Measurements from ENCODE around the gene GLOD5.

DNA sequence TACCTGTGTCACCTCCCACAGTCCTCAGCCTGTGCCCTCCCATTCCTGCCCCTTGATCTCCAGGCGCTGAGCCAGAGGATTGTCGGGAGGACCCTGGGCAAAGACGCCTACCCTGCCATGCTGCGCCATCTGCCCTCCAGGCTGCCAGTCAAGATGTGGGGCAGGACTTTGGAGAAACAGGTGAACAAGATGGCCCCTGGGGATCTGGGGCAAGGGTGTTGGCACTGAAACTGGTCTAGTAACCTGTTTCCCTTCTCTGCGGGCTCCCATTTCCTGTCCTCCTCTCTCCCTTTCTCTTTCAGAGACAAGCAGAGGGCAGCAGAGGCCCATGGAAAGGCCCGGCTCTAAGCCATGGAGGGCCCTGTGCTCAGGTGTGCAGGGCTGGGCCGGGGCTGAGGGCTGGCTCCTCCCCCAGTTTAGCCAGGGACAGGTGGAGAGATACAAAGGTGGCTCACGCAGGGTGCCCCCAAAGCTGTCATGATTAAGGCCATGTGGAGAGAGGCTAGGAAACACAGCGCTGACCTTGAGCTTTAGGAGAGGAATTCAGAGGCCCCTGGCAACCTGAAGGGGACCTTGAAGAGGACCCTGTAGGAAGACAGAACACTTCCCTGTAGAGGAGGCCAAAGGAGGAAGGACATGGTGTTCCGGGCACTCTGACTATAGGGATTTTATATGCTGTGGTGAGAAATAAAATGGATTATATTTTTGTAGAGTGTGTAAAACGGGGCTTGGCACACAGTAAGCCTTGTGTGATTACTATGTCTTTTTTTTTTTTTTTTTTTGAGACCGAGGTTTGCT, at the start of gene GLOD5:
- peak; percentile 65 for TF ChIP-seq CTCF (conservative IDR thresholded peaks at IDR 0.05)
- no peak for TF ChIP-seq ZFX (IDR thresholded peaks at IDR 0.05)

All from C4-2B (cell line).